ENCODE results near the gene HCRTR1.

DNA sequence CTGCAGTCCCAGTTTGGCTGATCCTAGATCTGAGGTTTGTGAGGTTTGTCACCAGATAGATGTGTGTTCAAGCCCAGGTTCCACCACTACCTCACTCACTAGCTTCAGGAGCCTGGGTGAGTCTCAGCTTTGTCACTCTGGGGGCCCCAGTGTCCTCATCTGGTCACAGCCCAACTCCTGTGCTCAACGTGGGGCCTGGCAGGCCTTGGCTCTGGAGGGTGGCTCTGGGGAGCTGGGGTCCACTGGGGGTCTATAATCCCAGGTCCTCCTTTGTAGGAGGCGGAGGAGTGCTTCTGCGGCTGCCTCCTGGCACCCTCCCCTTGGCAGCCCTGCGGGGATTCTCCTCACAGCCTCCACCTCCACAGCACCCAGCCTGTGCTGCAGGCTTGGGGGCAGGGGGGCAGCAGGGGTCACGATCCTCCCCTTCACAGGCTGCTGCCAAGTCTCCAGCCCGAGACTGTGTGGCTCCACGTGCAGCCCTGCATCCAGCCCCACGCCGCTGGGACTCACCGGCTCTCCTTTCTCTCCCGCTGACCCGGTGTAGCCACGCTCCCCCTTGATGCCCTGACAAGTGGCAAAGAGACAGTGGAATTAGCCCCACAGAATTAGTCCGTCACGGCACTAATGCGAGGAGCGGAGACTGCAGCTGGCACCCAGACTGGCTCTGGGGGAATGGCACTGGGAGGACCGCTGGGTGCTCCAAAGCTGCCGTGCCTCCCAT, 49.7 kb downstream of the HCRTR1 start:
- TF ChIP-seq, protein P1, sequence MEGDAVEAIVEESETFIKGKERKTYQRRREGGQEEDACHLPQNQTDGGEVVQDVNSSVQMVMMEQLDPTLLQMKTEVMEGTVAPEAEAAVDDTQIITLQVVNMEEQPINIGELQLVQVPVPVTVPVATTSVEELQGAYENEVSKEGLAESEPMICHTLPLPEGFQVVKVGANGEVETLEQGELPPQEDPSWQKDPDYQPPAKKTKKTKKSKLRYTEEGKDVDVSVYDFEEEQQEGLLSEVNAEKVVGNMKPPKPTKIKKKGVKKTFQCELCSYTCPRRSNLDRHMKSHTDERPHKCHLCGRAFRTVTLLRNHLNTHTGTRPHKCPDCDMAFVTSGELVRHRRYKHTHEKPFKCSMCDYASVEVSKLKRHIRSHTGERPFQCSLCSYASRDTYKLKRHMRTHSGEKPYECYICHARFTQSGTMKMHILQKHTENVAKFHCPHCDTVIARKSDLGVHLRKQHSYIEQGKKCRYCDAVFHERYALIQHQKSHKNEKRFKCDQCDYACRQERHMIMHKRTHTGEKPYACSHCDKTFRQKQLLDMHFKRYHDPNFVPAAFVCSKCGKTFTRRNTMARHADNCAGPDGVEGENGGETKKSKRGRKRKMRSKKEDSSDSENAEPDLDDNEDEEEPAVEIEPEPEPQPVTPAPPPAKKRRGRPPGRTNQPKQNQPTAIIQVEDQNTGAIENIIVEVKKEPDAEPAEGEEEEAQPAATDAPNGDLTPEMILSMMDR (IDR thresholded peaks at IDR 0.05): no peak
- TF ChIP-seq POLR2A (IDR thresholded peaks at IDR 0.05): no peak

Measured in heart left ventricle (tissue), 13 donors.